ENCODE measurements around the gene ANKRD36C. TPM values are rescaled to one million over a fixed set of nuclear protein-coding genes. Genes with fewer than 3 reads are reported as not detected.
"Not testable (repeated sequence)": the region's sequence is repeated elsewhere in the genome, so short reads cannot be mapped to it uniquely, and the experiment has no call there.

ANKRD36C gene
- total and polyA plus RNA-seq, 2 of the 4 experiments (the other 2 are of a cell fraction): 2.2 to 27.1 TPM

DNA sequence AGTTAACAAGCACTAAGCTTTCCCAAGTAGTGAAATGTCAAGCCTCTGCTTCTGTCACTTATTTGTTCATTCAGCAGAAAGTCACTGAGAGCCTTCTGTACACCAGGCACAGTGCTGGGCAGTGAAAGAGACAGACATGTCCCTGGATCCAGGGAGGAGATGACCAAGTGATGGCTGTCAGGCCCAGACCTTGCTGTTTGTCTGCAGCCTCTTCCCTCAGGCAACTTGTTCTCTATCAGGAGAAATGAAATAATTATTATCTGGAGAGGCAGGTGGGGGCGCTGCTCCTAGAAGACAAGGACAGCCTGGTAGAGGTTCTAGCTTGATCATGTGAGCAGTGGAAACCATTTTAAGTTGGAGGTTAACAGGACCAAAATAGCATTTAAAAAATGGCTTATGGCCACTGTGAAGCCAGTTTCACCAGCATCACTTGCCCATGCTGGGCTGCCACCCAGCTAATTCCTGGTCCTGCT is 21.2 kb upstream of the ANKRD36C start:
- DNase-seq; H3K4me2 ChIP-seq (ENCODE audit: low read depth, low read length); H3K9ac ChIP-seq (ENCODE audit: low read depth, low read length); H2BK120ac ChIP-seq (ENCODE audit: low read depth, low read length); H4K20me1 ChIP-seq (ENCODE audit: insufficient read depth, low read length); H3K79me1 ChIP-seq (ENCODE audit: low read depth in 1 of 2, low read length in 2 of 2); H3K4me3 ChIP-seq (ENCODE audit: insufficient read depth, low read depth, low read length); H2AFZ ChIP-seq (replicated peaks; ENCODE audit: low read length, poor library complexity); H2BK15ac ChIP-seq (ENCODE audit: low read depth, low read length); H4K91ac ChIP-seq (ENCODE audit: insufficient read depth, low read depth, low read length); intact Hi-C loops (cut with micrococcal nuclease); H3K4me1 ChIP-seq (ENCODE audit: control insufficient read depth, insufficient read depth, low read length); H3K18ac ChIP-seq (ENCODE audit: low read depth, low read length); H3K27ac ChIP-seq (ENCODE audit: insufficient read depth, low read length); ATAC-seq (ENCODE audit: low read depth); BruUV-seq (replicated peaks); H2BK5ac ChIP-seq (ENCODE audit: low read depth, low read length, poor library complexity, severe bottlenecking); H2AK9ac ChIP-seq (replicated peaks; ENCODE audit: low read depth, low read length, poor library complexity); H3K56ac ChIP-seq (ENCODE audit: extremely low read depth, insufficient read depth, low read length); H3K27me3 ChIP-seq (ENCODE audit: control insufficient read depth, insufficient read depth, low read length); H3K9me1 ChIP-seq (ENCODE audit: insufficient read depth, low read length); H4K8ac ChIP-seq (ENCODE audit: low read depth in 2 of 2, low read length in 2 of 2); H2BK20ac ChIP-seq (ENCODE audit: low read depth, low read length); H3K4ac ChIP-seq (ENCODE audit: low read depth, low read length); dilution Hi-C loops (cut with HindIII; ENCODE audit: low sequenced_read_pairs, unreplicated experiment); H4K5ac ChIP-seq (ENCODE audit: low read depth, low read length); H3K9me3 ChIP-seq (ENCODE audit: control insufficient read depth, insufficient read depth, low read length); POLR2A ChIA-PET (ENCODE audit: unreplicated experiment); H3K14ac ChIP-seq (replicated peaks; ENCODE audit: low read depth, low read length); H2AK5ac ChIP-seq (ENCODE audit: low read depth, low read length); CTCF ChIA-PET; H3K36me3 ChIP-seq (ENCODE audit: control insufficient read depth, insufficient read depth, low read length); H3K23ac ChIP-seq (ENCODE audit: low read depth, low read length): not testable (repeated sequence)
- in situ Hi-C loops (cut with MboI; ENCODE audit: low sequenced_read_pairs): loop anchor here (25.0 kb wide), 4 partner anchors 99 to 499 kb away; partner anchors contain the start of genes ADRA2B, CIAO1, NEURL3 and TMEM127
- TF ChIP-seq, protein P1, sequence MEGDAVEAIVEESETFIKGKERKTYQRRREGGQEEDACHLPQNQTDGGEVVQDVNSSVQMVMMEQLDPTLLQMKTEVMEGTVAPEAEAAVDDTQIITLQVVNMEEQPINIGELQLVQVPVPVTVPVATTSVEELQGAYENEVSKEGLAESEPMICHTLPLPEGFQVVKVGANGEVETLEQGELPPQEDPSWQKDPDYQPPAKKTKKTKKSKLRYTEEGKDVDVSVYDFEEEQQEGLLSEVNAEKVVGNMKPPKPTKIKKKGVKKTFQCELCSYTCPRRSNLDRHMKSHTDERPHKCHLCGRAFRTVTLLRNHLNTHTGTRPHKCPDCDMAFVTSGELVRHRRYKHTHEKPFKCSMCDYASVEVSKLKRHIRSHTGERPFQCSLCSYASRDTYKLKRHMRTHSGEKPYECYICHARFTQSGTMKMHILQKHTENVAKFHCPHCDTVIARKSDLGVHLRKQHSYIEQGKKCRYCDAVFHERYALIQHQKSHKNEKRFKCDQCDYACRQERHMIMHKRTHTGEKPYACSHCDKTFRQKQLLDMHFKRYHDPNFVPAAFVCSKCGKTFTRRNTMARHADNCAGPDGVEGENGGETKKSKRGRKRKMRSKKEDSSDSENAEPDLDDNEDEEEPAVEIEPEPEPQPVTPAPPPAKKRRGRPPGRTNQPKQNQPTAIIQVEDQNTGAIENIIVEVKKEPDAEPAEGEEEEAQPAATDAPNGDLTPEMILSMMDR (conservative IDR thresholded peaks at IDR 0.05; ENCODE audit: low read depth, low read length): 0 out of 2 replicates have a peak, but pooled peaks have one; percentile 1
- WGBS, 2 experiments (ENCODE audit: extremely low coverage in 2 of 2, insufficient read length in 1 of 2): 50% methylated on average over 1 of the region's 1 CpG; no CpG with 5 or more reads in 1 of the 2 experiments

DNA sequence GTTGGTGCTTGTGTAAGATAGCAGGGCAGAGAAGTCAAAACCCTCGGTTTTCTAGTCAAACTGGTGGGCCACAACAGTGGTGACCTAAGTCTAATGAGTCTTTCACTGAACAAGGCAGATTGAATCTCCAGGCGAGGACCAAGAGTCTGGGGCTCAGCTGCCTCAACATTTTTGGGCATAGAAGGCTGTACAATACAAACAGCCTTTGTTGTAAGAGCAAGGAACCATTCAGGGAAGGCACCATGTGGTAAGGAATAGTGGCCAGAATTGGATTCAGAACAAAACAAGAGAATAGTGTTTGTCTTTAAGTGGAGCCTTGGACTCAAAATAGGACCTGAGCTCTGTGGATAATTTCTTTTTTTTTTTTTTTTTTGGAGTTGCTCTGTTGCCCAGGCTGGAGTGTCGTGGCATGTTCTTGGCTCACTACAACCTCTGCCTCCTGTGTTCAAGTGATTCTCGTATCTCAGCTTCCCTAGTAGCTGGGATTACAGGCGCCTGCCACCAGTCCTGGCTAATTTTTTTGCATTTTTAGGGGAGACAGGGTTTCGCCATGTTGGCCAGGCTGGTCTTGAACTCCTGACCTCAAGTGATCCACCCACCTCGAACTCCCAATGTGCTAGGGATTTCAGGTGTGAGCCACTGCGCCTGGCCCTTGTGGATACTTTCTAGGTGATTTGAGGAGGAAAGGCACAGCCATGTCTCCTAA is 20.6 kb upstream of the ANKRD36C start:
- H4K8ac ChIP-seq (ENCODE audit: low read depth in 2 of 2, low read length in 2 of 2); H2BK20ac ChIP-seq (ENCODE audit: low read depth, low read length); H3K56ac ChIP-seq (ENCODE audit: extremely low read depth, insufficient read depth, low read length); H3K27ac ChIP-seq (ENCODE audit: insufficient read depth, low read length); H3K79me1 ChIP-seq (ENCODE audit: low read depth in 1 of 2, low read length in 2 of 2); H3K9me1 ChIP-seq (ENCODE audit: insufficient read depth, low read length); H3K4ac ChIP-seq (ENCODE audit: low read depth, low read length); H3K36me3 ChIP-seq (ENCODE audit: control insufficient read depth, insufficient read depth, low read length); H2AFZ ChIP-seq (replicated peaks; ENCODE audit: low read length, poor library complexity); H2AK9ac ChIP-seq (replicated peaks; ENCODE audit: low read depth, low read length, poor library complexity); H3K23ac ChIP-seq (ENCODE audit: low read depth, low read length); H3K9me3 ChIP-seq (ENCODE audit: control insufficient read depth, insufficient read depth, low read length); H4K5ac ChIP-seq (ENCODE audit: low read depth, low read length); H3K4me3 ChIP-seq (ENCODE audit: insufficient read depth, low read depth, low read length); H3K9ac ChIP-seq (ENCODE audit: low read depth, low read length); BruUV-seq (replicated peaks); H4K20me1 ChIP-seq (ENCODE audit: insufficient read depth, low read length); ATAC-seq (ENCODE audit: low read depth); H2BK5ac ChIP-seq (ENCODE audit: low read depth, low read length, poor library complexity, severe bottlenecking); H3K4me2 ChIP-seq (ENCODE audit: low read depth, low read length); H3K27me3 ChIP-seq (ENCODE audit: control insufficient read depth, insufficient read depth, low read length); H3K18ac ChIP-seq (ENCODE audit: low read depth, low read length); H2BK15ac ChIP-seq (ENCODE audit: low read depth, low read length); H3K4me1 ChIP-seq (ENCODE audit: control insufficient read depth, insufficient read depth, low read length); H2BK120ac ChIP-seq (ENCODE audit: low read depth, low read length); H2AK5ac ChIP-seq (ENCODE audit: low read depth, low read length); dilution Hi-C loops (cut with HindIII; ENCODE audit: low sequenced_read_pairs, unreplicated experiment); H3K14ac ChIP-seq (replicated peaks; ENCODE audit: low read depth, low read length); DNase-seq; POLR2A ChIA-PET (ENCODE audit: unreplicated experiment); CTCF ChIA-PET; H4K91ac ChIP-seq (ENCODE audit: insufficient read depth, low read depth, low read length); intact Hi-C loops (cut with micrococcal nuclease): not testable (repeated sequence)
- 76% methylated on average over 3 of the region's 8 CpGs; no CpG with 5 or more reads in 1 of the 2 experiments for WGBS, 2 experiments (ENCODE audit: extremely low coverage in 2 of 2, insufficient read length in 1 of 2)
- in situ Hi-C loops (cut with MboI; ENCODE audit: low sequenced_read_pairs): loop anchor here (25.0 kb wide), 4 partner anchors 100 to 500 kb away; partner anchors contain the start of genes ADRA2B, CIAO1, NEURL3 and TMEM127
